Mammary epithelial cell (primary cell): Measurements from ENCODE around the gene CACNA2D1.

Experiments
- EZH2 ChIP-seq: IDR thresholded peaks from 2 replicates; pipeline ENCODE4 v1.6.1; 2012; ENCODE audit warnings: low read length, inconsistent platforms, borderline replicate concordance
- TF ChIP-seq, protein P1 (sequence below), 2 donors: IDR thresholded peaks in 1 of 2; conservative IDR thresholded peaks in 1 of 2; 2 replicates each; pipeline ENCODE4 v1.5.1; 2011 to 2012; ENCODE audit warnings: inconsistent platforms in 2 of 2, low read length in 2 of 2, mild to moderate bottlenecking in 2 of 2, control low read depth in 1 of 2, low read depth in 1 of 2; ENCODE audit not compliant: insufficient read depth in 1 of 2; ENCODE audit errors: extremely low read depth in 1 of 2

DNA sequence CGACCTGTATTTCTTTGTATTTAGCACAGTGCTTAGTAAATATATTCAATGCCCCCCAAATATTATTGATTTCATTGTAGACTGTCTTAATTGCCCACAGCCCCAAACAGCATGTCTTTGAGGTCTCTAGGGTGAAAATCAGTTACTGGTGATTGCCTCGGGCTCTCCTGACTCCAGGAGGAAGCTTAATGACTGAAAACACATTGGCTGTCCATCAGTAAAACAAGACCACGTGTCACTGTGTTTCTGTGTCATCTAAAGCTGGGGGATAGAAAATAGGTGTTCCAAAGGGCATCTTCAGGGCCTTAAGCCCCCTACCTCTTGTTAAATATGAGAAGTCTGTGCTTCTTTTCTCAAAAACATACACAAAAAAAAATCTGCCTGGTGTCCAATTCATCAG, 67.9 kb downstream of the CACNA2D1 start:
- TF ChIP-seq, protein P1, sequence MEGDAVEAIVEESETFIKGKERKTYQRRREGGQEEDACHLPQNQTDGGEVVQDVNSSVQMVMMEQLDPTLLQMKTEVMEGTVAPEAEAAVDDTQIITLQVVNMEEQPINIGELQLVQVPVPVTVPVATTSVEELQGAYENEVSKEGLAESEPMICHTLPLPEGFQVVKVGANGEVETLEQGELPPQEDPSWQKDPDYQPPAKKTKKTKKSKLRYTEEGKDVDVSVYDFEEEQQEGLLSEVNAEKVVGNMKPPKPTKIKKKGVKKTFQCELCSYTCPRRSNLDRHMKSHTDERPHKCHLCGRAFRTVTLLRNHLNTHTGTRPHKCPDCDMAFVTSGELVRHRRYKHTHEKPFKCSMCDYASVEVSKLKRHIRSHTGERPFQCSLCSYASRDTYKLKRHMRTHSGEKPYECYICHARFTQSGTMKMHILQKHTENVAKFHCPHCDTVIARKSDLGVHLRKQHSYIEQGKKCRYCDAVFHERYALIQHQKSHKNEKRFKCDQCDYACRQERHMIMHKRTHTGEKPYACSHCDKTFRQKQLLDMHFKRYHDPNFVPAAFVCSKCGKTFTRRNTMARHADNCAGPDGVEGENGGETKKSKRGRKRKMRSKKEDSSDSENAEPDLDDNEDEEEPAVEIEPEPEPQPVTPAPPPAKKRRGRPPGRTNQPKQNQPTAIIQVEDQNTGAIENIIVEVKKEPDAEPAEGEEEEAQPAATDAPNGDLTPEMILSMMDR (conservative IDR thresholded peaks at IDR 0.05 in 1 of 2, IDR thresholded peaks at IDR 0.05 in 1 of 2; ENCODE audit: extremely low read depth in 1 of 2, insufficient read depth in 1 of 2, low read depth in 1 of 2, low read length in 2 of 2): no peak
- TF ChIP-seq EZH2: no peak
